HG03103 (cell line): ENCODE results near the gene DOK6.
"Not testable (repeated sequence)": the region's sequence is repeated elsewhere in the genome, so short reads cannot be mapped to it uniquely, and the experiment has no call there.

Experiments
- ATAC-seq: cut with Tn5 transposase; IDR thresholded peaks from one replicate; pipeline ENCODE4 v1.9.1; 2021; ENCODE audit warnings: low read depth; ENCODE audit not compliant: unreplicated experiment

DOK6 gene

GRCh38 chr18:69843015-69843414, 442.3 kb downstream of the DOK6 start:
- ATAC-seq = no peak

GRCh38 chr18:69844656-69845055, 444.0 kb downstream of the DOK6 start:
- ATAC-seq = no peak

GRCh38 chr18:69845593-69846506, 445.2 kb downstream of the DOK6 start:
- ATAC-seq = no peak

- no peak for ATAC-seq
These were observed 452.4 kb downstream of the DOK6 start for GRCh38 chr18:69853051-69853450.

- ATAC-seq = no peak
These were observed 453.8 kb downstream of the DOK6 start for GRCh38 chr18:69854455-69854854.

GRCh38 chr18:69858897-69859296, 458.2 kb downstream of the DOK6 start:
- ATAC-seq = no peak

GRCh38 chr18:69864802-69865201, 464.1 kb downstream of the DOK6 start:
- ATAC-seq = peak; percentile 67

- no peak for ATAC-seq
These were observed 465.1 kb downstream of the DOK6 start for GRCh38 chr18:69865776-69866175.

GRCh38 chr18:69866212-69866611, 465.5 kb downstream of the DOK6 start:
- ATAC-seq = no peak

- ATAC-seq = no peak
These were observed 470.0 kb downstream of the DOK6 start for GRCh38 chr18:69870736-69871135.

- ATAC-seq = no peak
These were observed 470.7 kb downstream of the DOK6 start for GRCh38 chr18:69871363-69871762.

GRCh38 chr18:69872661-69873060, 472.0 kb downstream of the DOK6 start:
- no peak for ATAC-seq

GRCh38 chr18:69874058-69874457, 473.4 kb downstream of the DOK6 start:
- no peak for ATAC-seq

GRCh38 chr18:69876490-69876889, 475.8 kb downstream of the DOK6 start:
- no peak for ATAC-seq

- ATAC-seq = no peak
These were observed 477.7 kb downstream of the DOK6 start for GRCh38 chr18:69878213-69878933.

- ATAC-seq = not testable (repeated sequence)
These were observed 478.4 kb downstream of the DOK6 start for GRCh38 chr18:69879051-69879450.

- no peak for ATAC-seq
These were observed 479.4 kb downstream of the DOK6 start for GRCh38 chr18:69880083-69880482.

GRCh38 chr18:69882965-69883668, 482.4 kb downstream of the DOK6 start:
- peak; percentile 49 for ATAC-seq

GRCh38 chr18:69883781-69884180, 483.1 kb downstream of the DOK6 start:
- no peak for ATAC-seq

- ATAC-seq = no peak
These were observed 484.7 kb downstream of the DOK6 start for GRCh38 chr18:69885355-69885754.
